Urinary bladder (tissue), 4 donors: ENCODE measurements around the gene PIPOX. TPM values are rescaled to one million over a fixed set of nuclear protein-coding genes. Genes with fewer than 3 reads are reported as not detected.
"Not testable (repeated sequence)": the region's sequence is repeated elsewhere in the genome, so short reads cannot be mapped to it uniquely, and the experiment has no call there.

Experiments used
- DNase-seq: peaks from one replicate; pipeline ENCODE4 v3.0.0-alpha.2; 2015; ENCODE audit errors: extremely low spot score
- H3K27ac ChIP-seq: one replicate; pipeline ENCODE4 v1.5.1; 2013; ENCODE audit warnings: low read depth, mild to moderate bottlenecking, moderate library complexity
- H3K36me3 ChIP-seq: one replicate; pipeline ENCODE4 v1.6.1; 2013; ENCODE audit warnings: mild to moderate bottlenecking, moderate library complexity; ENCODE audit not compliant: insufficient read depth
- H3K4me1 ChIP-seq: one replicate; pipeline ENCODE4 v1.6.1; 2013; ENCODE audit warnings: mild to moderate bottlenecking, moderate library complexity; ENCODE audit not compliant: insufficient read depth
- H3K4me3 ChIP-seq: one replicate; pipeline ENCODE4 v1.5.1; 2013; ENCODE audit warnings: low read depth, low read length
- WGBS: extraction: QIAGEN DNeasy Blood & Tissue Kit; methylation state at CpG from one replicate; pipeline ENCODE4 v1.1.7; 2013; 5-methylcytosine and 5-hydroxymethylcytosine counted together
- polyA plus RNA-seq: library from polyadenylated mRNA; stranded (reverse); fragments of 200-250 nt; gene quantifications from one replicate; pipeline ENCODE4 v1.2.3, GENCODE V29; 2013
- total RNA-seq: library from RNA; depleted of rRNA; stranded (reverse); fragments of >200 nt; gene quantifications from one replicate; pipeline ENCODE4 v1.2.3, GENCODE V29; 2014
- donor health status: healthy with polysubstance abuse.
- donor health status: healthy.

Gene PIPOX
- total and polyA plus RNA-seq, 2 donors, result 4.0 to 4.6 TPM

- Histone ChIP-seq H3K27ac (no peak overlapping the region), H3K36me3 (peaks cover 4% of the 10 kb centered on the region), H3K4me1 (no peaks in the 10 kb centered on the region), H3K4me3 (no peak overlapping the region)
- WGBS, result 86% methylated on average over 9 of the region's 9 CpGs
- DNase-seq, result no peak
These were observed 35.5 kb downstream of the PIPOX start for GRCh38 chr17:29078183-29079045.

- Histone ChIP-seq H3K36me3 (peaks cover 4% of the 10 kb centered on the region), H3K4me3 (no peak overlapping the region), H3K27ac (no peak overlapping the region), H3K4me1 (no peaks in the 10 kb centered on the region)
- WGBS, result 95% methylated on average over 16 of the region's 16 CpGs
- DNase-seq, result no peak
These were observed 36.5 kb downstream of the PIPOX start for GRCh38 chr17:29079433-29079832.

- no peak overlapping the region for H3K4me3 ChIP-seq
- WGBS, result 91% methylated on average over 33 of the region's 33 CpGs
- peaks cover 4% of the 10 kb centered on the region for H3K36me3 ChIP-seq
- H3K4me1 ChIP-seq, result no peaks in the 10 kb centered on the region
- H3K27ac ChIP-seq, result no peak overlapping the region
- DNase-seq, result no peak
These were observed 36.9 kb downstream of the PIPOX start for GRCh38 chr17:29079887-29080286.

GRCh38 chr17:29080323-29080722 is 37.4 kb downstream of the PIPOX start:
- 94% methylated on average over 33 of the region's 33 CpGs for WGBS
- H3K4me1 ChIP-seq, result no peaks in the 10 kb centered on the region
- no peak overlapping the region for H3K4me3 ChIP-seq
- no peak overlapping the region for H3K27ac ChIP-seq
- peaks cover 4% of the 10 kb centered on the region for H3K36me3 ChIP-seq
- no peak for DNase-seq

- Histone ChIP-seq H3K4me3 (no peak overlapping the region), H3K27ac (no peak overlapping the region), H3K4me1 (no peaks in the 10 kb centered on the region), H3K36me3 (peaks cover 4% of the 10 kb centered on the region)
- 86% methylated on average over 14 of the region's 14 CpGs for WGBS
- no peak for DNase-seq
These were observed 38.0 kb downstream of the PIPOX start for GRCh38 chr17:29080965-29081364.

- H3K27ac ChIP-seq, result no peak overlapping the region
- no peaks in the 10 kb centered on the region for H3K4me1 ChIP-seq
- no peak overlapping the region for H3K4me3 ChIP-seq
- peaks cover 6% of the 10 kb centered on the region for H3K36me3 ChIP-seq
- 76% methylated on average over 21 of the region's 21 CpGs for WGBS
- DNase-seq, result no peak
These were observed 41.7 kb downstream of the PIPOX start for GRCh38 chr17:29084541-29085146.

- Histone ChIP-seq H3K4me3 (no peak overlapping the region), H3K36me3 (peaks cover 5% of the 10 kb centered on the region), H3K4me1 (no peaks in the 10 kb centered on the region), H3K27ac (no peak overlapping the region)
- DNase-seq, result no peak
- 89% methylated on average over 12 of the region's 12 CpGs for WGBS
These were observed 42.3 kb downstream of the PIPOX start for GRCh38 chr17:29085223-29085622.

GRCh38 chr17:29086628-29087332 is 43.8 kb downstream of the PIPOX start:
- no peak for DNase-seq
- peaks cover 2% of the 10 kb centered on the region for H3K36me3 ChIP-seq
- no peak overlapping the region for H3K4me3 ChIP-seq
- no peaks in the 10 kb centered on the region for H3K4me1 ChIP-seq
- H3K27ac ChIP-seq, result no peak overlapping the region
- WGBS, result 89% methylated on average over 19 of the region's 19 CpGs

- not testable (repeated sequence) for H3K36me3 ChIP-seq, DNase-seq, H3K27ac ChIP-seq, H3K4me1 ChIP-seq, H3K4me3 ChIP-seq
- 95% methylated on average over 3 of the region's 3 CpGs for WGBS
These were observed 45.8 kb downstream of the PIPOX start for GRCh38 chr17:29088782-29089181.

GRCh38 chr17:29089601-29090044 is 46.7 kb downstream of the PIPOX start:
- no peak overlapping the region for H3K27ac ChIP-seq
- WGBS, result 80% methylated on average over 20 of the region's 20 CpGs
- H3K4me3 ChIP-seq, result no peak overlapping the region
- no peak for DNase-seq
- peaks cover 2% of the 10 kb centered on the region for H3K36me3 ChIP-seq
- H3K4me1 ChIP-seq, result no peaks in the 10 kb centered on the region

GRCh38 chr17:29090108-29090507 is 47.2 kb downstream of the PIPOX start:
- no peak for DNase-seq
- no peaks in the 10 kb centered on the region for H3K4me1 ChIP-seq
- H3K36me3 ChIP-seq, result peaks cover 2% of the 10 kb centered on the region
- 87% methylated on average over 4 of the region's 4 CpGs for WGBS
- H3K4me3 ChIP-seq, result no peak overlapping the region
- H3K27ac ChIP-seq, result no peak overlapping the region

- H3K27ac ChIP-seq, result no peak overlapping the region
- H3K36me3 ChIP-seq, result peaks cover 2% of the 10 kb centered on the region
- no peak overlapping the region for H3K4me3 ChIP-seq
- no peak for DNase-seq
- no peaks in the 10 kb centered on the region for H3K4me1 ChIP-seq
- 76% methylated on average over 12 of the region's 12 CpGs for WGBS
These were observed 48.0 kb downstream of the PIPOX start for GRCh38 chr17:29090750-29091605.
